GM06990 (cell line): ENCODE results near the gene DNAJB6.

Experiments
- DNase-seq: peaks from one replicate; pipeline ENCODE4 v3.0.0-alpha.2; 2011; ENCODE audit not compliant: insufficient read length; ENCODE audit errors: extremely low read depth
- H3K27me3 ChIP-seq: replicated peaks from 2 replicates; pipeline ENCODE4 v1.6.0; 2011; ENCODE audit warnings: low read length; ENCODE audit not compliant: control insufficient read depth, insufficient read depth
- H3K36me3 ChIP-seq: 2 replicates; pipeline ENCODE4 v1.5.1; 2011; ENCODE audit warnings: low read length; ENCODE audit not compliant: control insufficient read depth, insufficient read depth
- H3K4me3 ChIP-seq: replicated peaks from 2 replicates; pipeline ENCODE4 v1.5.1; 2011; ENCODE audit warnings: low read depth, mild to moderate bottlenecking, control low read depth, low read length
- TF ChIP-seq, protein P1 (sequence below): IDR thresholded peaks from 2 replicates; pipeline ENCODE4 v1.5.1; 2011; ENCODE audit warnings: low read length, control low read depth, mild to moderate bottlenecking, inconsistent platforms; ENCODE audit not compliant: insufficient read depth, poor library complexity, severe bottlenecking

DNAJB6 gene

GRCh38 chr7:157300369-157300825 is 36.4 kb upstream of the DNAJB6 start:
- no peak overlapping the region for H3K4me3 ChIP-seq
- no peaks in the 10 kb centered on the region for H3K27me3 ChIP-seq
- no peak for DNase-seq
- H3K36me3 ChIP-seq = no peaks in the 10 kb centered on the region; the same call in 1 of the 2 replicates
- TF ChIP-seq, protein P1, sequence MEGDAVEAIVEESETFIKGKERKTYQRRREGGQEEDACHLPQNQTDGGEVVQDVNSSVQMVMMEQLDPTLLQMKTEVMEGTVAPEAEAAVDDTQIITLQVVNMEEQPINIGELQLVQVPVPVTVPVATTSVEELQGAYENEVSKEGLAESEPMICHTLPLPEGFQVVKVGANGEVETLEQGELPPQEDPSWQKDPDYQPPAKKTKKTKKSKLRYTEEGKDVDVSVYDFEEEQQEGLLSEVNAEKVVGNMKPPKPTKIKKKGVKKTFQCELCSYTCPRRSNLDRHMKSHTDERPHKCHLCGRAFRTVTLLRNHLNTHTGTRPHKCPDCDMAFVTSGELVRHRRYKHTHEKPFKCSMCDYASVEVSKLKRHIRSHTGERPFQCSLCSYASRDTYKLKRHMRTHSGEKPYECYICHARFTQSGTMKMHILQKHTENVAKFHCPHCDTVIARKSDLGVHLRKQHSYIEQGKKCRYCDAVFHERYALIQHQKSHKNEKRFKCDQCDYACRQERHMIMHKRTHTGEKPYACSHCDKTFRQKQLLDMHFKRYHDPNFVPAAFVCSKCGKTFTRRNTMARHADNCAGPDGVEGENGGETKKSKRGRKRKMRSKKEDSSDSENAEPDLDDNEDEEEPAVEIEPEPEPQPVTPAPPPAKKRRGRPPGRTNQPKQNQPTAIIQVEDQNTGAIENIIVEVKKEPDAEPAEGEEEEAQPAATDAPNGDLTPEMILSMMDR = no peak

- Histone ChIP-seq H3K4me3 (no peak overlapping the region), H3K27me3 (no peaks in the 10 kb centered on the region), H3K36me3 (no peaks in the 10 kb centered on the region; the same call in 1 of the 2 replicates)
- TF ChIP-seq, protein P1 = no peak
- no peak for DNase-seq
These were observed 35.1 kb upstream of the DNAJB6 start for GRCh38 chr7:157301610-157302120.

- Histone ChIP-seq H3K4me3 (no peak overlapping the region), H3K36me3 (no peaks in the 10 kb centered on the region), H3K27me3 (no peaks in the 10 kb centered on the region)
- TF ChIP-seq, protein P1 = no peak
- no peak for DNase-seq
These were observed 29.7 kb upstream of the DNAJB6 start for GRCh38 chr7:157306846-157307838.

DNA sequence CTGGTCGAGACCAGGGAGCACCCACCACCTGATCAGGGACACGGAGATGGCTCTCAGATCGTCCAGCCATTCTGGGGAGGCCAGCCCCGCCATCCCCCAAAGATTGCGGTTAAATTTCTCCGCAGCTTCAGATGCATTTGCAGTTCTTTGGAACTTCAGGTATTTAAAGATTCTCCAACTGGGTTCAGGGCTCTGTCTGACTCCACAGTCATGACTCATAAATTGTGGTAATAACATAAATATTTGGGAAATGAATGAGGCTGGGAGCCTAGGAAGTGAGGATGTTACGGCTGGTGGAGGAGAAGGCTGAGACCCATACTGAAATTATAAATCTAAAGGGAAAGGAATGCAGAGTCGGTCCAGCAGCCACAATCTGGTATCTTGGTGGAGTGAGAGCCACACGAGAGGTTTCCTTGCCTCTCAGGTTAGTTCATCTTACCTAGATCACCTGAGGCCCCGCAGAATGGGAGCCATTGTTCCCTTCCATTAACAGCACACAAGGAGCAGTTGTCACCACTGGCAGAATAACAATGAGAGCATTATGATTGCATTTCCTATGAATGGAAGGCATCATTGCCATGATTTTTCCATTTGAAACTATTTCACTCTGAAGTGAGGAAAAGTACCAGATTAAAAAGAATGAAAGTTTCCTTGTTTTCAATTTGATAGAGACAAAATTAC is 26.7 kb upstream of the DNAJB6 start:
- H3K4me3 ChIP-seq = no peak overlapping the region
- DNase-seq = no peak
- TF ChIP-seq, protein P1 = no peak

GRCh38 chr7:157310676-157311185 is 26.1 kb upstream of the DNAJB6 start:
- TF ChIP-seq, protein P1 = no peak
- Histone ChIP-seq H3K4me3 (no peak overlapping the region), H3K27me3 (no peaks in the 10 kb centered on the region), H3K36me3 (no peaks in the 10 kb centered on the region)
- DNase-seq = no peak

More for the DNA sequence above, 26.7 kb upstream of the DNAJB6 start:
- Histone ChIP-seq H3K27me3 (no peaks in the 10 kb centered on the region), H3K36me3 (no peaks in the 10 kb centered on the region)
